K562 (cell line): ENCODE measurements around the gene CWF19L2. TPM values are rescaled to one million over a fixed set of nuclear protein-coding genes. Genes with fewer than 3 reads are reported as not detected.

Experiments used
- ATAC-seq: fragments of 200-7000 bp; cut with Tn5 transposase; 3 replicates; pipeline ENCODE4 v1.9.1; 2020; ENCODE audit warnings: moderate library complexity
- BruUV-seq: library from RNA; stranded (reverse); fragments of 400-500 nt; replicated peaks from 2 replicates; lab custom pipeline; 2021; lab: Mats Ljungman, UMichigan
- CTCF ChIA-PET: fragments of 300-600 bp; formaldehyde crosslinking; extraction: SDS; loops from one replicate; lab custom pipeline; 2021; ENCODE audit warnings: low intra/inter-chr PET ratio; lab: Yijun Ruan, JAX
- POLR2A ChIA-PET: fragments of 300-600, 350-650 bp; sonication (Branson Sonifier 250); formaldehyde crosslinking; extraction: SDS; loops from one replicate; lab custom pipeline; 2021; ENCODE audit warnings: antibody characterized with exemption, inconsistent platforms; lab: Yijun Ruan, JAX
- DNase-seq, 4 experiments: peaks; one replicate each; pipeline versions ENCODE4 v3.0.0 to v3.0.0-alpha.2; 2011 to 2018; ENCODE audit warnings: low spot score in 3 of 4, mixed read lengths in 3 of 4; ENCODE audit errors: extremely low read depth in 1 of 4
- FAIRE-seq: peaks from 2 replicates; lab custom pipeline; 2011; peaks lifted over from hg19 to GRCh38; lab: Jason Lieb, UNC
- H2AFZ ChIP-seq: 2 replicates; pipeline ENCODE4 v1.6.0; 2011; ENCODE audit warnings: low read depth, low read length, control low read depth, inconsistent platforms
- H3K27ac ChIP-seq: fragments of 200-600 bp; 3 replicates; pipeline ENCODE4 v1.8.0; 2011; ENCODE audit warnings: low read depth, mild to moderate bottlenecking, control low read depth, inconsistent platforms, low read length, moderate library complexity, mixed read lengths; ENCODE audit errors: extremely low read depth
- H3K27me3 ChIP-seq, 2 experiments: fragments of 300-600 bp in 1 of 2; 2 replicates in 1 of 2; 3 replicates in 1 of 2; pipeline versions ENCODE4 v1.6.0 to v1.8.0; 2011; ENCODE audit warnings: inconsistent platforms in 2 of 2, low read length in 2 of 2, mild to moderate bottlenecking in 1 of 2, mixed read lengths in 1 of 2, moderate library complexity in 1 of 2; ENCODE audit not compliant: control insufficient read depth in 2 of 2, insufficient read depth in 2 of 2
- H3K36me3 ChIP-seq: fragments of 300-600 bp; 3 replicates; pipeline ENCODE4 v1.8.0; 2011; ENCODE audit warnings: mild to moderate bottlenecking, low read length, inconsistent platforms; ENCODE audit not compliant: control insufficient read depth, insufficient read depth
- H3K4me1 ChIP-seq, 2 experiments: fragments of 200-600 bp in 1 of 2; replicated peaks in 1 of 2; 2 replicates in 1 of 2; 3 replicates in 1 of 2; pipeline versions ENCODE4 v1.5.1 to v1.8.0; 2011; ENCODE audit warnings: inconsistent platforms in 2 of 2, low read length in 2 of 2, mild to moderate bottlenecking in 1 of 2, mixed read lengths in 1 of 2, moderate library complexity in 1 of 2; ENCODE audit not compliant: control insufficient read depth in 2 of 2, insufficient read depth in 2 of 2
- H3K4me2 ChIP-seq: 2 replicates; pipeline ENCODE4 v1.6.1; 2011; ENCODE audit warnings: low read length, control low read depth, inconsistent platforms, mixed read lengths; ENCODE audit not compliant: insufficient read depth
- H3K4me3 ChIP-seq: fragments of 200-600 bp; sonication (generic), shearing (Covaris generic); 2 replicates; pipeline ENCODE4 v1.5.1; 2016; ENCODE audit warnings: control low read depth, inconsistent platforms
- H3K79me2 ChIP-seq: fragments of 200-600 bp; 3 replicates; pipeline ENCODE4 v1.8.0; 2011; ENCODE audit warnings: low read length, inconsistent platforms; ENCODE audit not compliant: control insufficient read depth, insufficient read depth
- H3K9ac ChIP-seq, 2 experiments: 2 replicates each; pipeline versions ENCODE4 v1.6.0 to v1.6.1; 2011; ENCODE audit warnings: low read depth in 2 of 2, low read length in 2 of 2, control low read depth in 1 of 2, inconsistent platforms in 1 of 2, mild to moderate bottlenecking in 1 of 2, mixed read lengths in 1 of 2; ENCODE audit not compliant: insufficient read depth in 1 of 2
- H3K9me1 ChIP-seq: one replicate; pipeline ENCODE4 v1.6.0; 2011; ENCODE audit warnings: inconsistent platforms, mild to moderate bottlenecking, low read length, moderate library complexity; ENCODE audit not compliant: control insufficient read depth, insufficient read depth
- H3K9me3 ChIP-seq: replicated peaks from 2 replicates; pipeline ENCODE4 v1.5.1; 2011; ENCODE audit warnings: low read depth, low read length, inconsistent platforms; ENCODE audit not compliant: control insufficient read depth, insufficient read depth
- H4K20me1 ChIP-seq: replicated peaks from 2 replicates; pipeline ENCODE4 v1.6.1; 2011; ENCODE audit warnings: low read length, inconsistent platforms, mixed read lengths; ENCODE audit not compliant: control insufficient read depth, insufficient read depth
- ARID1B ChIP-seq: fragments of 450-650 bp; IDR thresholded peaks from 2 replicates; pipeline ENCODE4 v1.6.1; 2016; ENCODE audit warnings: antibody characterized with exemption, mild to moderate bottlenecking, inconsistent platforms
- ARID3A ChIP-seq: IDR thresholded peaks from 2 replicates; pipeline ENCODE4 v1.6.1; 2012; ENCODE audit warnings: low read depth, low read length, improper control_type of control experiment, borderline replicate concordance
- CBFA2T3 ChIP-seq: fragments of 450-650 bp; IDR thresholded peaks from 2 replicates; pipeline ENCODE4 v1.6.1; 2017
- CBX5 ChIP-seq: IDR thresholded peaks from 2 replicates; pipeline ENCODE4 v1.6.1; 2014; ENCODE audit warnings: low read depth, borderline replicate concordance
- EP300 ChIP-seq: IDR thresholded peaks from 2 replicates; pipeline ENCODE4 v1.6.1; 2012; ENCODE audit warnings: low read length, improper control_type of control experiment
- KDM1A ChIP-seq, 2 experiments: fragments of 450-650 bp; IDR thresholded peaks; 2 replicates each; pipeline ENCODE4 v1.6.1; 2016; ENCODE audit warnings: mild to moderate bottlenecking in 2 of 2
- MLLT1 ChIP-seq, 2 experiments: fragments of 450-650 bp; IDR thresholded peaks; 2 replicates each; pipeline ENCODE4 v1.6.1; 2016
- MYC ChIP-seq, 2 experiments: fragments of 250-450 bp in 1 of 2; sonication (Bioruptor Pico) in 1 of 2; IDR thresholded peaks; 2 replicates each; pipeline versions ENCODE4 v1.5.1 to v1.6.1; 2012 to 2021; ENCODE audit warnings: low read depth in 2 of 2, borderline replicate concordance in 1 of 2, improper control_type of control experiment in 1 of 2, low read length in 1 of 2, mild to moderate bottlenecking in 1 of 2, moderate library complexity in 1 of 2
- NRF1 ChIP-seq, 2 experiments: fragments of 450-650 bp; IDR thresholded peaks in 1 of 2; conservative IDR thresholded peaks in 1 of 2; 2 replicates each; pipeline ENCODE4 v1.6.1; 2014; ENCODE audit warnings: mild to moderate bottlenecking in 2 of 2
- PHF8 ChIP-seq: fragments of 200-600 bp; sonication (generic); IDR thresholded peaks from 2 replicates; pipeline ENCODE4 v1.6.1; 2012; ENCODE audit warnings: mixed run types, mild to moderate bottlenecking, inconsistent platforms, low read length, moderate library complexity, borderline replicate concordance
- RFX1 ChIP-seq: fragments of 450-650 bp; IDR thresholded peaks from 2 replicates; pipeline ENCODE4 v1.6.1; 2016; ENCODE audit warnings: mild to moderate bottlenecking, moderate library complexity
- SMARCE1 ChIP-seq: fragments of 450-650 bp; IDR thresholded peaks from 2 replicates; pipeline ENCODE4 v1.7.1; 2016; ENCODE audit warnings: mild to moderate bottlenecking
- SUPT5H ChIP-seq: fragments of 450-650 bp; IDR thresholded peaks from 2 replicates; pipeline ENCODE4 v1.6.1; 2016
- TAL1 ChIP-seq: fragments of 450-650 bp; IDR thresholded peaks from 2 replicates; pipeline ENCODE4 v1.6.1; 2016; ENCODE audit warnings: mild to moderate bottlenecking
- TCF15 ChIP-seq: fragments of 250-450 bp; sonication (Bioruptor Pico); IDR thresholded peaks from 2 replicates; pipeline ENCODE4 v1.8.0; 2022; ENCODE audit warnings: moderate library complexity, mild to moderate bottlenecking, inconsistent platforms
- TCF7L2 ChIP-seq: fragments of 150-350 bp; IDR thresholded peaks from 2 replicates; pipeline ENCODE4 v1.6.1; 2016; ENCODE audit warnings: low read depth, mild to moderate bottlenecking, low read length, moderate library complexity
- TRIM25 ChIP-seq: fragments of 450-650 bp; IDR thresholded peaks from 2 replicates; pipeline ENCODE4 v1.7.0; 2016; ENCODE audit warnings: borderline replicate concordance
- ZKSCAN3 ChIP-seq: fragments of 250-450 bp; sonication (Bioruptor Pico); IDR thresholded peaks from 2 replicates; pipeline ENCODE4 v1.4.0; 2020
- WGBS: fragments of 100-300 bp; shearing (Covaris generic); methylation state at CpG from one replicate; pipeline ENCODE4 v1.1.6; 2016; ENCODE audit warnings: low coverage, mixed read lengths; ENCODE audit not compliant: insufficient coverage; ENCODE audit errors: missing lambda C conversion rate; 5-methylcytosine and 5-hydroxymethylcytosine counted together
- in situ Hi-C: fragments of 300-500 bp; cut with MboI; formaldehyde crosslinking; loops from 4 replicates; pipeline ENCODE4 v1.15.0; 2018; ENCODE audit warnings: inconsistent platforms, mixed read lengths
- intact Hi-C: fragments of 100-400 bp; cut with micrococcal nuclease; formaldehyde crosslinking; loops from 2 replicates; pipeline ENCODE4 v1.14.2; 2022
- polyA plus RNA-seq, 8 experiments: library from polyadenylated mRNA; depleted of rRNA in 4 of 8; stranded (reverse) in 5 of 8; unstranded in 3 of 8; fragments of >200 nt; fragmentation: Nextera tagmentation in 2 of 8; fragmentation: Illumina TruSeq in 1 of 8; extraction: Ambion mirVana in 2 of 8; extraction: Trizol in 1 of 8; gene quantifications; 2 replicates each; pipeline versions ENCODE4 v1.2.1 to v1.2.3, GENCODE V29; 2011 to 2014; ENCODE audit warnings: inconsistent platforms in 1 of 8, missing spikeins in 1 of 8
- total RNA-seq, 7 experiments: library from RNA; depleted of rRNA in 6 of 7; stranded (reverse); fragments of >200 nt in 6 of 7; fragmentation: Illumina TruSeq in 2 of 7; extraction: Trizol in 2 of 7; gene quantifications; 2 replicates each; pipeline versions ENCODE4 v1.2.1 to v1.2.3, GENCODE V29; 2011 to 2021; ENCODE audit warnings: low replicate concordance in 1 of 7

The CWF19L2 gene
- total and polyA plus RNA-seq, 9 of the 15 experiments (the other 6 are each of a cell fraction or from before 2014, with no cell fraction given) = 4.7 to 23.3 (median 10.2) TPM

- TF ChIP-seq ARID3A (no peak), PHF8 (no peak), TAL1 (peak; percentile 41; the same call in 1 of the 2 replicates), KDM1A (IDR thresholded peaks at IDR 0.05) (no peak), ARID1B (peak; percentile 48; the same call in 1 of the 2 replicates), SMARCE1 (no peak), RFX1 (no peak), ZKSCAN3 (CRISPR knock-in tag) (no peak), CBX5 (no peak), CBFA2T3 (peak; percentile 77)
Observed at GRCh38 chr11:107505647-107506225, 48.1 kb upstream of the CWF19L2 start (continued).

- ATAC-seq = no peak
- 98% methylated on average over 5 of the region's 5 CpGs for WGBS
- CTCF ChIA-PET = no interaction called here
- Histone ChIP-seq H3K27me3 (no peaks in the 10 kb centered on the region), H2AFZ (no peak overlapping the region), H3K36me3 (peaks cover 18% of the 10 kb centered on the region), H3K27ac (no peak overlapping the region), H3K9me3 (no peaks in the 10 kb centered on the region), H3K4me1 (peaks cover 0 to 5% of the 10 kb centered on the region in 2 experiments; a peak in 1 of 5 replicates), H3K79me2 (no peaks in the 10 kb centered on the region), H3K9me1 (no peaks in the 10 kb centered on the region), H3K4me3 (no peak overlapping the region), H3K4me2 (no peak overlapping the region), H4K20me1 (no peaks in the 10 kb centered on the region), H3K9ac (no peak overlapping the region)
- intact Hi-C loops (no loop called here), in situ Hi-C loops (no loop called here)
- POLR2A ChIA-PET = interaction anchor here (1.2 kb wide), 1 partner anchor 10 kb away, joined by 5 read pairs; no protein-coding TSS in a partner anchor
- no peak for FAIRE-seq
- no TSS peak for BruUV-seq
- DNase-seq = no peak
- TF ChIP-seq NRF1 (conservative IDR thresholded peaks at IDR 0.05 in 1 of 2, IDR thresholded peaks at IDR 0.05 in 1 of 2) (no peak), TCF7L2 (no peak), SUPT5H (no peak), TCF15 (CRISPR knock-in tag) (no peak), MYC (IDR thresholded peaks at IDR 0.05; ENCODE audit: low read depth, low read length) (no peak), MYC (CRISPR knock-in tag; IDR thresholded peaks at IDR 0.05; ENCODE audit: borderline replicate concordance, low read depth) (no peak), EP300 (no peak), MLLT1 (IDR thresholded peaks at IDR 0.05) (no peak), TRIM25 (no peak)
Observed at GRCh38 chr11:107504981-107505380, 47.4 kb upstream of the CWF19L2 start.
